Measurements from ENCODE around the gene TMEM235. TPM values are rescaled to one million over a fixed set of nuclear protein-coding genes. Genes with fewer than 3 reads are reported as not detected.

TMEM235 gene
- total and polyA plus RNA-seq, 9 of the 15 experiments (the other 6 are each of a cell fraction or from before 2014, with no cell fraction given), result not detected

- TF ChIP-seq ZBTB2 (IDR thresholded peaks at IDR 0.05) (peak; percentile 91), BRD4 (IDR thresholded peaks at IDR 0.05) (no peak), ZBTB49 (CRISPR knock-in tag; IDR thresholded peaks at IDR 0.05; ENCODE audit: borderline replicate concordance) (no peak), ZNF124 (CRISPR knock-in tag; IDR thresholded peaks at IDR 0.05) (no peak), MAFG (tag; conservative IDR thresholded peaks at IDR 0.05) (no peak), ZBTB7A (IDR thresholded peaks at IDR 0.05; ENCODE audit: borderline replicate concordance, control insufficient read depth, low read depth, low read length) (peak; percentile 35; the same call in 1 of the 2 replicates), ZNF644 (tag; IDR thresholded peaks at IDR 0.05; ENCODE audit: low read depth) (peak; percentile 60; the same call in 1 of the 2 replicates), HSF4 (CRISPR knock-in tag; IDR thresholded peaks at IDR 0.05; ENCODE audit: borderline replicate concordance) (no peak), CCNT2 (IDR thresholded peaks at IDR 0.05; ENCODE audit: borderline replicate concordance, extremely low read depth, insufficient read length, low read depth, low read length) (no peak), FOXK1 (CRISPR knock-in tag; IDR thresholded peaks at IDR 0.05; ENCODE audit: borderline replicate concordance) (no peak), NFATC3 (IDR thresholded peaks at IDR 0.05) (peak; percentile 63; the same call in 1 of the 2 replicates), ZC3H8 (IDR thresholded peaks at IDR 0.05) (peak; percentile 94), KAT8 (IDR thresholded peaks at IDR 0.05; ENCODE audit: low read depth) (no peak), SMC3 (conservative IDR thresholded peaks at IDR 0.05; ENCODE audit: insufficient read depth, low read depth, low read length) (peak; percentile 76), NR4A1 (CRISPR knock-in tag; IDR thresholded peaks at IDR 0.05) (no peak), NR4A1 (tag; IDR thresholded peaks at IDR 0.05) (no peak), THAP7 (CRISPR knock-in tag; IDR thresholded peaks at IDR 0.05) (no peak), AFF4 (CRISPR knock-in tag; IDR thresholded peaks at IDR 0.05) (no peak), ZNF449 (CRISPR knock-in tag; IDR thresholded peaks at IDR 0.05) (no peak)
These were observed 58.5 kb downstream of the TMEM235 start (continued) for GRCh38 chr17:78289802-78290363.
